SIG-M5 (cell line): ENCODE measurements around the gene PHACTR2.

ENCODE experiments used
- DNase-seq: peaks from one replicate; lab custom pipeline; 2025; lab: John Stamatoyannopoulos, UW

The PHACTR2 gene

GRCh38 chr6:143742070-143742954 lies 64.5 kb downstream of the PHACTR2 start:
- DNase-seq = no peak

GRCh38 chr6:143742955-143743255 lies 65.1 kb downstream of the PHACTR2 start:
- DNase-seq = no peak

- no peak for DNase-seq
Observed at GRCh38 chr6:143743301-143744166, 65.8 kb downstream of the PHACTR2 start.

GRCh38 chr6:143744551-143745165 lies 66.9 kb downstream of the PHACTR2 start:
- no peak for DNase-seq

GRCh38 chr6:143745166-143746133 lies 67.7 kb downstream of the PHACTR2 start:
- no peak for DNase-seq

GRCh38 chr6:143746202-143747119 lies 68.7 kb downstream of the PHACTR2 start:
- no peak for DNase-seq

- DNase-seq = no peak
Observed at GRCh38 chr6:143747347-143747842, 69.6 kb downstream of the PHACTR2 start.

- DNase-seq = no peak
Observed at GRCh38 chr6:143749891-143750290, 72.1 kb downstream of the PHACTR2 start.

GRCh38 chr6:143750877-143751276 lies 73.1 kb downstream of the PHACTR2 start:
- no peak for DNase-seq

- no peak for DNase-seq
Observed at GRCh38 chr6:143752459-143752858, 74.7 kb downstream of the PHACTR2 start.

- DNase-seq = no peak
Observed at GRCh38 chr6:143753678-143754077, 75.9 kb downstream of the PHACTR2 start.

- DNase-seq = no peak
Observed at GRCh38 chr6:143754204-143754603, 76.4 kb downstream of the PHACTR2 start.

- no peak for DNase-seq
Observed at GRCh38 chr6:143755301-143755744, 77.6 kb downstream of the PHACTR2 start.

GRCh38 chr6:143757346-143757832 lies 79.6 kb downstream of the PHACTR2 start:
- no peak for DNase-seq

- DNase-seq = no peak
Observed at GRCh38 chr6:143758551-143758950, 80.8 kb downstream of the PHACTR2 start.

GRCh38 chr6:143759666-143760065 lies 81.9 kb downstream of the PHACTR2 start:
- peak; percentile 13 for DNase-seq

GRCh38 chr6:143761074-143761473 lies 83.3 kb downstream of the PHACTR2 start:
- DNase-seq = no peak

GRCh38 chr6:143762126-143762525 lies 84.4 kb downstream of the PHACTR2 start:
- no peak for DNase-seq

- no peak for DNase-seq
Observed at GRCh38 chr6:143765422-143766184, 87.8 kb downstream of the PHACTR2 start.
